ENCODE results near the gene SYNRG. TPM values are rescaled to one million over a fixed set of nuclear protein-coding genes. Genes with fewer than 3 reads are reported as not detected.

Gene SYNRG
- total RNA-seq, 4 donors from 2014 or later: 27.4 to 46.5 (median 31.0) TPM

Small RNA genes within 50 kb of the gene (small RNA-seq; reads per million reads assigned to genes)
- not detected for gene MIR378J

Other genes starting within 250 kb of the SYNRG start
- not detected for gene C17orf78, start 233.4 kb downstream of the SYNRG start, total RNA-seq
- 100 to 1,000 TPM in 1 of 4 donors, 10 to 100 TPM in 3; 30.6 to 102 (median 50.5) TPM for gene ACACA, start 202.6 kb downstream of the SYNRG start, total RNA-seq
- 10 to 100 TPM; 10.2 to 14.0 (median 11.7) TPM for gene TADA2A, start 202.5 kb downstream of the SYNRG start, total RNA-seq
- 10 to 100 TPM; 10.8 to 23.1 (median 15.8) TPM for gene DUSP14, start 119.5 kb downstream of the SYNRG start, total RNA-seq
- gene DDX52, start 34.0 kb upstream of the SYNRG start, total RNA-seq: 10 to 100 TPM; 15.6 to 21.0 (median 17.3) TPM
- gene HNF1B, start 135.6 kb upstream of the SYNRG start, total RNA-seq: not detected